Measurements from ENCODE around the gene PCYT1B. TPM values are rescaled to one million over a fixed set of nuclear protein-coding genes. Genes with fewer than 3 reads are reported as not detected.
A peak's percentile ranks its signal among the peaks of the same experiment; 100 is the strongest.

PCYT1B gene
- polyA plus RNA-seq, 3 donors = 0.15 TPM; not detected in 2

GRCh38 chrX:24561121-24561520, 86.0 kb downstream of the PCYT1B start:
- no peaks in the 10 kb centered on the region for H3K79me2 ChIP-seq (ENCODE audit: insufficient read depth, low read length)
- no peak overlapping the region for H3K9ac ChIP-seq (ENCODE audit: insufficient read depth, low read length, poor library complexity, severe bottlenecking)
- no peak overlapping the region for H3K4me2 ChIP-seq (replicated peaks; ENCODE audit: extremely low read depth, low read length, poor library complexity, severe bottlenecking)
- no peak overlapping the region for H2AFZ ChIP-seq (ENCODE audit: insufficient read depth, low read depth, low read length, poor library complexity, severe bottlenecking)
- H3K27ac ChIP-seq (ENCODE audit: low read depth in 1 of 2, low read length in 2 of 2) = no peak overlapping the region
- H3K27me3 ChIP-seq (ENCODE audit: control insufficient read depth in 2 of 2, insufficient read depth in 2 of 2, low read length in 2 of 2) = no peaks in the 10 kb centered on the region
- no peaks in the 10 kb centered on the region for H3K36me3 ChIP-seq (replicated peaks in 1 of 2; ENCODE audit: control insufficient read depth in 1 of 2, insufficient read depth in 2 of 2, low read length in 2 of 2)
- H3K4me3 ChIP-seq (replicated peaks in 1 of 3; ENCODE audit: low read depth in 2 of 3, low read length in 3 of 3) = no peak overlapping the region
- Mint-ChIP-seq H3K4me1 (no peaks in the 10 kb centered on the region), H3K27me3 (ENCODE audit: low read depth in 3 of 3) (peaks cover 2 to 3% (median 2%) of the 10 kb centered on the region in 3 donors), H3K27ac (no peak overlapping the region), H3K9me3 (peaks cover 0 to 3% (median 0%) of the 10 kb centered on the region in 7 donors), H3K4me3 (no peak overlapping the region), H3K36me3 (no peaks in the 10 kb centered on the region)
- intact Hi-C loops (cut with micrococcal nuclease) = no loop called here
- WGBS (ENCODE audit: insufficient coverage) = no CpG with 5 or more reads among the region's 5 CpGs
- no peaks in the 10 kb centered on the region for H3K9me3 ChIP-seq (replicated peaks in 1 of 2; ENCODE audit: control insufficient read depth in 1 of 2, insufficient read depth in 1 of 2, low read length in 2 of 2)
- peak; percentile 17 for TF ChIP-seq CTCF (IDR thresholded peaks at IDR 0.05)
- no peaks in the 10 kb centered on the region for H4K20me1 ChIP-seq (ENCODE audit: insufficient read depth, low read length)
- peak in 1 of 3 donors; percentile 12 for DNase-seq
- no peaks in the 10 kb centered on the region for H3K4me1 ChIP-seq (ENCODE audit: control insufficient read depth in 1 of 2, insufficient read depth in 2 of 2, low read length in 2 of 2)

GRCh38 chrX:24553011-24553410, 94.1 kb downstream of the PCYT1B start:
- no peak overlapping the region for H3K9ac ChIP-seq (ENCODE audit: insufficient read depth, low read length, poor library complexity, severe bottlenecking)
- no peaks in the 10 kb centered on the region for H4K20me1 ChIP-seq (ENCODE audit: insufficient read depth, low read length)
- no peaks in the 10 kb centered on the region for H3K27me3 ChIP-seq (ENCODE audit: control insufficient read depth in 2 of 2, insufficient read depth in 2 of 2, low read length in 2 of 2)
- peaks cover 25% of the 10 kb centered on the region for H3K4me1 Mint-ChIP-seq
- peak overlapping the region in 1 of 7 donors; percentile 51 for H3K27ac Mint-ChIP-seq
- H3K79me2 ChIP-seq (ENCODE audit: insufficient read depth, low read length) = no peaks in the 10 kb centered on the region
- DNase-seq = peak in 1 of 3 donors; percentile 0
- no peak overlapping the region for H3K27ac ChIP-seq (ENCODE audit: low read depth in 1 of 2, low read length in 2 of 2)
- H3K9me3 ChIP-seq (replicated peaks in 1 of 2; ENCODE audit: control insufficient read depth in 1 of 2, insufficient read depth in 1 of 2, low read length in 2 of 2) = no peaks in the 10 kb centered on the region
- no peak overlapping the region for H2AFZ ChIP-seq (ENCODE audit: insufficient read depth, low read depth, low read length, poor library complexity, severe bottlenecking)
- peaks cover 0 to 4% (median 0%) of the 10 kb centered on the region in 3 donors for H3K27me3 Mint-ChIP-seq (ENCODE audit: low read depth in 3 of 3)
- peaks cover 0 to 14% (median 2%) of the 10 kb centered on the region in 7 donors for H3K9me3 Mint-ChIP-seq
- H3K36me3 ChIP-seq (replicated peaks in 1 of 2; ENCODE audit: control insufficient read depth in 1 of 2, insufficient read depth in 2 of 2, low read length in 2 of 2) = no peaks in the 10 kb centered on the region
- no peak overlapping the region for H3K4me3 Mint-ChIP-seq
- no peak overlapping the region for H3K4me3 ChIP-seq (replicated peaks in 1 of 3; ENCODE audit: low read depth in 2 of 3, low read length in 3 of 3)
- H3K4me1 ChIP-seq (ENCODE audit: control insufficient read depth in 1 of 2, insufficient read depth in 2 of 2, low read length in 2 of 2) = peaks cover 11 to 20% of the 10 kb centered on the region in 2 donors
- H3K36me3 Mint-ChIP-seq = no peaks in the 10 kb centered on the region
- WGBS (ENCODE audit: insufficient coverage) = no CpG with 5 or more reads among the region's 4 CpGs
- TF ChIP-seq CTCF (IDR thresholded peaks at IDR 0.05) = no peak
- H3K4me2 ChIP-seq (replicated peaks; ENCODE audit: extremely low read depth, low read length, poor library complexity, severe bottlenecking) = no peak overlapping the region
- intact Hi-C loops (cut with micrococcal nuclease) = no loop called here

Data from CD14-positive monocyte (primary cell).